Astrocyte of the cerebellum (primary cell): ENCODE data around the gene ITGAD.

Experiments used
- DNase-seq: peaks from one replicate; pipeline ENCODE4 v3.0.0-alpha.2; 2011; ENCODE audit warnings: low read depth
- H3K4me3 ChIP-seq: 2 replicates; pipeline ENCODE4 v1.5.1; 2011; ENCODE audit warnings: mild to moderate bottlenecking, low read depth, low read length, moderate library complexity
- in situ Hi-C: cut with HindIII; loops from 2 replicates; pipeline ENCODE4 v1.10.0; 2017; ENCODE audit warnings: low sequenced_read_pairs
- TF ChIP-seq, protein P1 (sequence below): IDR thresholded peaks from 2 replicates; pipeline ENCODE4 v1.5.1; 2012; ENCODE audit warnings: low read length, low read depth, moderate library complexity, mild to moderate bottlenecking; ENCODE audit errors: missing control alignments

The ITGAD gene

GRCh38 chr16:31466381-31466841 lies 73.3 kb downstream of the ITGAD start:
- TF ChIP-seq, protein P1, sequence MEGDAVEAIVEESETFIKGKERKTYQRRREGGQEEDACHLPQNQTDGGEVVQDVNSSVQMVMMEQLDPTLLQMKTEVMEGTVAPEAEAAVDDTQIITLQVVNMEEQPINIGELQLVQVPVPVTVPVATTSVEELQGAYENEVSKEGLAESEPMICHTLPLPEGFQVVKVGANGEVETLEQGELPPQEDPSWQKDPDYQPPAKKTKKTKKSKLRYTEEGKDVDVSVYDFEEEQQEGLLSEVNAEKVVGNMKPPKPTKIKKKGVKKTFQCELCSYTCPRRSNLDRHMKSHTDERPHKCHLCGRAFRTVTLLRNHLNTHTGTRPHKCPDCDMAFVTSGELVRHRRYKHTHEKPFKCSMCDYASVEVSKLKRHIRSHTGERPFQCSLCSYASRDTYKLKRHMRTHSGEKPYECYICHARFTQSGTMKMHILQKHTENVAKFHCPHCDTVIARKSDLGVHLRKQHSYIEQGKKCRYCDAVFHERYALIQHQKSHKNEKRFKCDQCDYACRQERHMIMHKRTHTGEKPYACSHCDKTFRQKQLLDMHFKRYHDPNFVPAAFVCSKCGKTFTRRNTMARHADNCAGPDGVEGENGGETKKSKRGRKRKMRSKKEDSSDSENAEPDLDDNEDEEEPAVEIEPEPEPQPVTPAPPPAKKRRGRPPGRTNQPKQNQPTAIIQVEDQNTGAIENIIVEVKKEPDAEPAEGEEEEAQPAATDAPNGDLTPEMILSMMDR, result no peak
- DNase-seq, result no peak
- H3K4me3 ChIP-seq, result no peak overlapping the region
- in situ Hi-C loops, result no loop called here

DNA sequence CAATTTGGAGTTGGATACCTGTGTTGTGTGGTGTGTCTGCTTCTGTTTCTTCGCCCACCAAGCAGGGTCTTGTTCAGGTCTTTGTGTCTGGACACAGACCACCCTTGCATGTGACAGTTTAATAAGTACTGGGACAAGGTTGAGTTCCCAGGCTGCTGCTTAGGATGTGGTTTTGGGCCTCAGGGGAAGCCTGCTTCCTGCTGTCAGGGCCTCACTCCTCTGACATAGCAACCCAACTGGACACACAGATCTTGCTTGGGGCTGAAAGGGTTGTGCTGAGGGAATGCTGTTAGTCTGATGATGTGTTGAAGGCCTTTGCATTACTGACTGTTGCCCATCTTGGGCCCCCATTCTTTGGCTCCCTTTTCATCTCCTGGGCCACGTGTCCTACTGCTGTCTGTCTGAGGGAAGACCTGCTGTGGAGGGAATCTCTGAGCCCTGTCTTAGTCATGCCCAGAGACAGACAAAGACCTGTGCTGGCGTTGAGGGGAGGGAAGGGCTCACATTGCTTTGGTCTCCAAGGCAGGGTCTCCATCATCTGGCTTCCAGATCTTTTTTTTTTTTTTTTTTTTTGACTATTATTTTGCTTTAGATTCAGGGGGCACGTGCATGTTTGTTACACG lies 74.1 kb downstream of the ITGAD start:
- TF ChIP-seq, protein P1, result no peak
- DNase-seq, result no peak
- in situ Hi-C loops, result no loop called here
- H3K4me3 ChIP-seq, result no peak overlapping the region

- DNase-seq, result no peak
- in situ Hi-C loops, result no loop called here
- no peak overlapping the region for H3K4me3 ChIP-seq
- TF ChIP-seq, protein P1, result no peak
Measured at GRCh38 chr16:31467858-31468257, 74.7 kb downstream of the ITGAD start.

GRCh38 chr16:31470615-31471014 lies 77.5 kb downstream of the ITGAD start:
- no peak for DNase-seq
- in situ Hi-C loops, result no loop called here
- H3K4me3 ChIP-seq, result no peak overlapping the region
- TF ChIP-seq, protein P1, result no peak

- TF ChIP-seq, protein P1, result no peak
- H3K4me3 ChIP-seq, result peak overlapping the region; percentile 83
- no peak for DNase-seq
- in situ Hi-C loops, result no loop called here
Measured at GRCh38 chr16:31471241-31471874, 78.2 kb downstream of the ITGAD start.

GRCh38 chr16:31471875-31472708 lies 79.0 kb downstream of the ITGAD start, which contains the start of gene TGFB1I1:
Gene TGFB1I1, plus strand, starts transcription at chr16:31472152. Its CDS starts 37 bp downstream, at chr16:31472189.
- H3K4me3 ChIP-seq, result peak within 1 kb of the TSS; percentile 83
- DNase-seq, result no peak
- in situ Hi-C loops, result no loop called here
- TF ChIP-seq, protein P1, result no peak
